Tibial artery (tissue), 4 donors: ENCODE results near the gene KCNK1.
"Not testable (repeated sequence)": the region's sequence is repeated elsewhere in the genome, so short reads cannot be mapped to it uniquely, and the experiment has no call there.

ENCODE experiments used
- DNase-seq, 2 donors: peaks; one replicate each; pipeline ENCODE4 v3.0.0-alpha.2; 2019
- H3K27ac ChIP-seq, 2 donors: fragments of 200-600 bp; sonication (generic) in 1 of 2; 1 replicate in 1 of 2; 2 replicates in 1 of 2; pipeline ENCODE4 v1.5.1; 2018 to 2019; ENCODE audit warnings: mild to moderate bottlenecking in 1 of 2
- H3K27me3 ChIP-seq, 2 donors: fragments of 200-600 bp; sonication (generic) in 1 of 2; one replicate each; pipeline versions ENCODE4 v1.5.1 to v1.6.0; 2016 to 2019
- H3K36me3 ChIP-seq, 3 donors: fragments of 200-600 bp; sonication (generic) in 2 of 3; one replicate each; pipeline ENCODE4 v1.5.1; 2016 to 2019; ENCODE audit warnings: mild to moderate bottlenecking in 2 of 3
- H3K4me1 ChIP-seq, 4 donors: fragments of 200-600 bp; sonication (generic) in 2 of 4; 1 replicate in 3 of 4; 2 replicates in 1 of 4; pipeline ENCODE4 v1.5.1; 2016 to 2019
- H3K4me3 ChIP-seq, 2 donors: fragments of 200-600 bp; sonication (generic) in 1 of 2; 1 replicate in 1 of 2; 2 replicates in 1 of 2; pipeline ENCODE4 v1.5.1; 2018 to 2019; ENCODE audit warnings: mild to moderate bottlenecking in 2 of 2
- H3K9me3 ChIP-seq, 3 donors: fragments of 200-600 bp; sonication (generic) in 1 of 3; one replicate each; pipeline ENCODE4 v1.5.1; 2016 to 2019
- intact Hi-C: fragments of 100-400 bp; cut with DNase I; formaldehyde crosslinking; loops from one replicate; pipeline ENCODE4 v1.15.0; 2023; ENCODE audit warnings: low total_unique reads
- TF ChIP-seq, protein P1 (sequence below), 2 experiments: fragments of 200-600 bp in 1 of 2; fragments of 450-650 bp in 1 of 2; IDR thresholded peaks; one replicate each; pipeline ENCODE4 v1.5.1; 2017 to 2019; ENCODE audit warnings: antibody characterized with exemption in 2 of 2, mild to moderate bottlenecking in 1 of 2, moderate library complexity in 1 of 2

Gene KCNK1

GRCh38 chr1:233607252-233608119 is 6.4 kb upstream of the KCNK1 start:
- Histone ChIP-seq H3K4me1 (no peaks in the 10 kb centered on the region), H3K27ac (no peak overlapping the region), H3K36me3 (no peaks in the 10 kb centered on the region), H3K27me3 (no peaks in the 10 kb centered on the region), H3K4me3 (no peak overlapping the region), H3K9me3 (peaks cover 0 to 13% (median 4%) of the 10 kb centered on the region in 3 donors)
- TF ChIP-seq, protein P1, sequence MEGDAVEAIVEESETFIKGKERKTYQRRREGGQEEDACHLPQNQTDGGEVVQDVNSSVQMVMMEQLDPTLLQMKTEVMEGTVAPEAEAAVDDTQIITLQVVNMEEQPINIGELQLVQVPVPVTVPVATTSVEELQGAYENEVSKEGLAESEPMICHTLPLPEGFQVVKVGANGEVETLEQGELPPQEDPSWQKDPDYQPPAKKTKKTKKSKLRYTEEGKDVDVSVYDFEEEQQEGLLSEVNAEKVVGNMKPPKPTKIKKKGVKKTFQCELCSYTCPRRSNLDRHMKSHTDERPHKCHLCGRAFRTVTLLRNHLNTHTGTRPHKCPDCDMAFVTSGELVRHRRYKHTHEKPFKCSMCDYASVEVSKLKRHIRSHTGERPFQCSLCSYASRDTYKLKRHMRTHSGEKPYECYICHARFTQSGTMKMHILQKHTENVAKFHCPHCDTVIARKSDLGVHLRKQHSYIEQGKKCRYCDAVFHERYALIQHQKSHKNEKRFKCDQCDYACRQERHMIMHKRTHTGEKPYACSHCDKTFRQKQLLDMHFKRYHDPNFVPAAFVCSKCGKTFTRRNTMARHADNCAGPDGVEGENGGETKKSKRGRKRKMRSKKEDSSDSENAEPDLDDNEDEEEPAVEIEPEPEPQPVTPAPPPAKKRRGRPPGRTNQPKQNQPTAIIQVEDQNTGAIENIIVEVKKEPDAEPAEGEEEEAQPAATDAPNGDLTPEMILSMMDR (IDR thresholded peaks at IDR 0.05), result no peak
- intact Hi-C loops, result no loop called here
- no peak for DNase-seq

DNA sequence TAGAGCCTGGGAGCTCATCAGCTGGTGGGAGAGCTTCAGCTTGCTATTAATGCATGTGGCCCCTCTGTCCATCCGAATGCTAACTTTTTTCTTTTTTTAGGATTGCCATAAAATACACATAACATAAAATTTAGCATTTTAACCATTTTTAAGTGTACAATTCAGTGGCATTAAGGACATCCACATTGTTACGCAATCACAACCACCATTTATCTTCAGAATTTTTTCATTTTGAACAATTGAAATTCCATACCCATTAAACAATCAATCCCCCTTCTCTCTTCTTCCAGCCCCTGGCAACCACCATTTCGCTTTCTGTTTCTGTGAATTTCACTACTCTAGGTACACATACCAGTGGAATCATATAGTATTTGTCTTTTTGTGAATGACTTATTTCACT is 4.9 kb upstream of the KCNK1 start:
- H3K36me3 ChIP-seq, result no peaks in the 10 kb centered on the region
- no peak overlapping the region for H3K4me3 ChIP-seq
- no peak for DNase-seq
- H3K27ac ChIP-seq, result no peak overlapping the region
- H3K27me3 ChIP-seq, result no peaks in the 10 kb centered on the region
- intact Hi-C loops, result no loop called here
- H3K4me1 ChIP-seq, result peaks cover 0 to 2% (median 0%) of the 10 kb centered on the region in 4 donors
- TF ChIP-seq, protein P1 (IDR thresholded peaks at IDR 0.05), result no peak
- H3K9me3 ChIP-seq, result peaks cover 0 to 10% (median 4%) of the 10 kb centered on the region in 3 donors

GRCh38 chr1:233609926-233610325 is 4.0 kb upstream of the KCNK1 start:
- Histone ChIP-seq H3K9me3 (peaks cover 0 to under 1% (median 0%) of the 10 kb centered on the region in 3 donors), H3K36me3 (no peaks in the 10 kb centered on the region), H3K27ac (no peak overlapping the region), H3K4me1 (peaks cover 0 to 9% (median 6%) of the 10 kb centered on the region in 4 donors), H3K4me3 (no peak overlapping the region), H3K27me3 (peaks cover 0 to 9% of the 10 kb centered on the region in 2 donors)
- intact Hi-C loops, result no loop called here
- TF ChIP-seq, protein P1 (IDR thresholded peaks at IDR 0.05), result no peak
- no peak for DNase-seq

DNA sequence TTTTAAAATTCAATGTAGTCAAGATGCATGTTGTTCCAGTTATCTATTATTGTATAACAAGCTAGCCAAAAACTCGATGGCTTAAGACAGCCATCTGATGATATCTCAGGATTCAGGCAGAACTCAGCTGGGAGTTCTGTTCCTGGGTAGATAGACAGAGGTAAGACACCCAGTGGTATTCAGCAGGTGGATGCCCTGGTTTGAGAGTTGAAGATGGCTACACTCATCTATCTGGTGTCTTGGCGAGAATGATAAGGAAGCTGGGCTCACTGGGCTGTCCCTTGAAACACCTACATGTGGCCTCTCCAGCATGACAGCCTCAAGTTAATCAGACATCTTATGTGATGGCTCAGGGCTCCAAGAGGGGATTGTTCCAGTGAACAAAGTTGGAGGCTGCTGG is 3.3 kb upstream of the KCNK1 start:
- intact Hi-C loops, result no loop called here
- TF ChIP-seq, protein P1 (IDR thresholded peaks at IDR 0.05), result no peak
- Histone ChIP-seq H3K27me3 (peaks cover 0 to 11% of the 10 kb centered on the region in 2 donors), H3K9me3 (no peaks in the 10 kb centered on the region), H3K36me3 (no peaks in the 10 kb centered on the region), H3K27ac (no peak overlapping the region), H3K4me3 (no peak overlapping the region), H3K4me1 (peaks cover 0 to 16% (median 8%) of the 10 kb centered on the region in 4 donors)
- no peak for DNase-seq

GRCh38 chr1:233611363-233611762 is 2.5 kb upstream of the KCNK1 start:
- intact Hi-C loops, H3K36me3 ChIP-seq, H3K9me3 ChIP-seq, H3K27ac ChIP-seq, H3K4me3 ChIP-seq, DNase-seq: not testable (repeated sequence)
- peaks cover 0 to 11% of the 10 kb centered on the region in 2 donors for H3K27me3 ChIP-seq
- peaks cover 0 to 19% (median 8%) of the 10 kb centered on the region in 4 donors for H3K4me1 ChIP-seq

- peak in 1 of 2 donors; percentile 66 for DNase-seq
- Histone ChIP-seq H3K36me3 (no peaks in the 10 kb centered on the region), H3K9me3 (no peaks in the 10 kb centered on the region), H3K27me3 (peaks cover 0 to 11% of the 10 kb centered on the region in 2 donors), H3K27ac (peak overlapping the region; percentile 77 to 80), H3K4me3 (peak overlapping the region; percentile 57 to 76), H3K4me1 (peaks cover 0 to 19% (median 8%) of the 10 kb centered on the region in 4 donors)
- intact Hi-C loops, result no loop called here
- TF ChIP-seq, protein P1 (IDR thresholded peaks at IDR 0.05), result no peak
These were observed 352 bp downstream of the KCNK1 start for GRCh38 chr1:233614173-233614742.
